Activated T-cell treated with anti-CD3 and anti-CD28 coated beads, Interleukin-2, amount 50 U/mL, for 72 hours (primary cell): Measurements from ENCODE around the gene ZNF605. TPM values are rescaled to one million over a fixed set of nuclear protein-coding genes. Genes with fewer than 3 reads are reported as not detected.
"Not testable (repeated sequence)": the region's sequence is repeated elsewhere in the genome, so short reads cannot be mapped to it uniquely, and the experiment has no call there.

ENCODE experiments used
- ATAC-seq, 2 donors: fragments of 150-1000 bp; cut with Tn5 transposase; replicated peaks in 1 of 2; 2 replicates each; pipeline ENCODE4 v1.10.0; 2021; ENCODE audit warnings: moderate library complexity in 2 of 2, mild to moderate bottlenecking in 1 of 2
- DNase-seq, 2 donors: peaks; one replicate each; pipeline ENCODE4 v3.0.0; 2021 to 2022; ENCODE audit warnings: mixed read lengths in 1 of 2
- H3K27ac Mint-ChIP-seq: one replicate; pipeline ENCODE4 v1.8.0; 2022; ENCODE audit warnings: mild to moderate bottlenecking, moderate library complexity, mixed read lengths
- H3K27me3 Mint-ChIP-seq: one replicate; pipeline ENCODE4 v1.8.0; 2022; ENCODE audit warnings: low read depth, mixed read lengths
- H3K36me3 Mint-ChIP-seq, 2 donors: one replicate each; pipeline ENCODE4 v1.8.0; 2022; ENCODE audit warnings: mixed read lengths in 2 of 2, mild to moderate bottlenecking in 1 of 2; ENCODE audit not compliant: insufficient read depth in 2 of 2
- H3K4me1 Mint-ChIP-seq: one replicate; pipeline ENCODE4 v1.8.0; 2022; ENCODE audit warnings: low read depth, mixed read lengths
- H3K4me3 Mint-ChIP-seq, 2 donors: one replicate each; pipeline ENCODE4 v1.8.0; 2022; ENCODE audit warnings: mild to moderate bottlenecking in 2 of 2, mixed read lengths in 2 of 2, moderate library complexity in 2 of 2
- H3K9me3 Mint-ChIP-seq, 2 donors: one replicate each; pipeline ENCODE4 v1.8.0; 2022; ENCODE audit warnings: mixed read lengths in 2 of 2
- total RNA-seq, 2 donors: library from RNA; stranded (reverse); gene quantifications; one replicate each; pipeline ENCODE4 v1.2.3, GENCODE V29; 2022

Gene ZNF605
- total RNA-seq, 2 donors from 2014 or later, result 6.8 to 8.7 TPM

- H3K4me1 Mint-ChIP-seq, result no peaks in the 10 kb centered on the region
- H3K36me3 Mint-ChIP-seq, result peaks cover 32 to 51% of the 10 kb centered on the region in 2 donors
- H3K4me3 Mint-ChIP-seq, result no peak overlapping the region
- no peak for ATAC-seq
- H3K27me3 Mint-ChIP-seq, result no peaks in the 10 kb centered on the region
- peaks cover 8 to 13% of the 10 kb centered on the region in 2 donors for H3K9me3 Mint-ChIP-seq
- DNase-seq, result no peak
- no peak overlapping the region for H3K27ac Mint-ChIP-seq
Observed at GRCh38 chr12:132942611-132943010, 13.5 kb downstream of the ZNF605 start.

DNA sequence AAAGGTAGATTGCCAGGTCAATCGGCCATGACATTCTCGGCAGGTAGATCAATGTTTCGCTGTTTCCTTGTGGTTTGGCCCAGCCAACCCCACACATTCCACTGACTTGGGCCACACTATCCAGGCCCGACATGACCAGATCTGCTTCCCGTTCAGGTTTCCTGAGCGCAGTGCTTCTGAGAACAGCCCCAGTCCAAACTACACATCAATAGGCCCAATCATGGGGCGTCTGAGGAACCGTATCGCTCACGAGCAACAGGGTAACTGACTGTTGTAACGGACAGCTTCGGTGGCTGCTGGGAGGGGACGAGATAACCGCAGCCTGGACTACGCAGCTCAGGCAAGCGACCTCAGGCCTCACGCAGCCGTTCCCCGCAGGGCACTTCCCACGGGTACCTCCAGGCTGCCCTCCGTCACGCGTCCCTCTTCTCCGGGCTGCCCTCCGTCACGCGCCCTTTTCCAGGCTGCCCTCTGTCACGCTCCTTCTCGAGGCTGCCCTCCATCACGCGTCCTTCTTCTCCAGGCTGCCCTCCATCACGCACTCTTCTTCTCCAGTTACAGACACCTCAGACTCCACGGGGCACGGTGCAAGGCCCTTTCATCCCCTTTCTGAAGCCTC is 14.7 kb downstream of the ZNF605 start:
- Mint-ChIP-seq H3K9me3 (peaks cover 8 to 13% of the 10 kb centered on the region in 2 donors), H3K4me3 (no peak overlapping the region), H3K4me1 (no peaks in the 10 kb centered on the region), H3K27me3 (no peaks in the 10 kb centered on the region), H3K27ac (no peak overlapping the region), H3K36me3 (peaks cover 35 to 59% of the 10 kb centered on the region in 2 donors)
- ATAC-seq (no peak), DNase-seq (no peak)

GRCh38 chr12:132940071-132940719 is 15.9 kb downstream of the ZNF605 start:
- H3K4me1 Mint-ChIP-seq, result no peaks in the 10 kb centered on the region
- H3K36me3 Mint-ChIP-seq, result peaks cover 29 to 58% of the 10 kb centered on the region in 2 donors
- DNase-seq (no peak), ATAC-seq (no peak)
- H3K9me3 Mint-ChIP-seq, result peaks cover 7 to 11% of the 10 kb centered on the region in 2 donors
- no peaks in the 10 kb centered on the region for H3K27me3 Mint-ChIP-seq
- H3K27ac Mint-ChIP-seq, result no peak overlapping the region
- no peak overlapping the region for H3K4me3 Mint-ChIP-seq

DNA sequence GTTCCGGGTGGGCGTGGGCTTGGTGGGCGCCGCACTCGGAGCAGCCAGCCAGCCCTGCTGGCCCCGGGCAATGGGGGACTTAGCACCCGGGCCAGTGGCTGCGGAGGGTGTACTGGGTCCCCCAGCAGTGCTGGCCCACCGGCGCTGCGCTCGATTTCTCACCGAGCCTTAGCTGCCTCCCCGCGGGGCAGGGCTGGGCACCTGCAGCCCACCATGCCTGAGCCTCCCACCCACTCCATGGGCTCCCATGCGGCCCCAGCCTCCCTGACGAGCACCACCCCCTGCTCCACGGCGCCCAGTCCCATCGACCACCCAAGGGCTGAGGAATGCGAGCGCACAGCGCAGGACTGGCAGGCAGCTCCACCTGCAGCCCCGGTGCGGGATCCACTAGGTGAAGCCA is 17.3 kb downstream of the ZNF605 start:
- DNase-seq, H3K4me3 Mint-ChIP-seq, H3K4me1 Mint-ChIP-seq, ATAC-seq, H3K27me3 Mint-ChIP-seq, H3K27ac Mint-ChIP-seq: not testable (repeated sequence)
- H3K36me3 Mint-ChIP-seq, result peaks cover 31 to 56% of the 10 kb centered on the region in 2 donors
- H3K9me3 Mint-ChIP-seq, result peaks cover 11 to 16% of the 10 kb centered on the region in 2 donors

DNA sequence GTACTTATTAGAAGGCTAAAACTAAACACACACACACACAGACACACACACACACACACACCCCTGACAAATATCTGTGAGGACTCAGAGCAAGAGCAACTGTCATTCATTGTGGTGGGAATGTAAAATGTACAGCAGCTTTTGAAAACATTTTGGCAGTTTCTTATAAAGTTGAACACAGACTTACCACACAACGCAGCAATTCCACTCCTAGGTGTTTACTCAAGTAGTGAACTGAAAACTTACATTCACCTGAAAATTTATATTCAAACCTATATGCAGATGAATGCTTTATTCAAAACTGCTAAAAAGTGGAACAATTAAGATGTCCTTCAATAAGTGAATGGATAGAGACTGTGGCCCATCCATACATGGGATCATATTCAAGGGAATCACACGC is 18.6 kb downstream of the ZNF605 start:
- H3K27me3 Mint-ChIP-seq, result no peaks in the 10 kb centered on the region
- no peaks in the 10 kb centered on the region for H3K4me1 Mint-ChIP-seq
- H3K27ac Mint-ChIP-seq, result no peak overlapping the region
- peaks cover 32 to 54% of the 10 kb centered on the region in 2 donors for H3K36me3 Mint-ChIP-seq
- ATAC-seq (no peak), DNase-seq (no peak)
- H3K4me3 Mint-ChIP-seq, result no peak overlapping the region
- peaks cover 11 to 20% of the 10 kb centered on the region in 2 donors for H3K9me3 Mint-ChIP-seq

GRCh38 chr12:132936921-132937320 is 19.2 kb downstream of the ZNF605 start:
- H3K27ac Mint-ChIP-seq, H3K4me3 Mint-ChIP-seq, ATAC-seq, H3K27me3 Mint-ChIP-seq, H3K4me1 Mint-ChIP-seq, DNase-seq: not testable (repeated sequence)
- H3K36me3 Mint-ChIP-seq, result peaks cover 29 to 54% of the 10 kb centered on the region in 2 donors
- peaks cover 11 to 22% of the 10 kb centered on the region in 2 donors for H3K9me3 Mint-ChIP-seq

GRCh38 chr12:132936163-132936562 is 19.9 kb downstream of the ZNF605 start:
- H3K36me3 Mint-ChIP-seq, result peaks cover 28 to 55% of the 10 kb centered on the region in 2 donors
- H3K4me1 Mint-ChIP-seq, result no peaks in the 10 kb centered on the region
- H3K27me3 Mint-ChIP-seq, result no peaks in the 10 kb centered on the region
- H3K9me3 Mint-ChIP-seq, result peaks cover 11 to 23% of the 10 kb centered on the region in 2 donors
- H3K4me3 Mint-ChIP-seq, result no peak overlapping the region
- no peak for DNase-seq
- no peak for ATAC-seq
- no peak overlapping the region for H3K27ac Mint-ChIP-seq

DNA sequence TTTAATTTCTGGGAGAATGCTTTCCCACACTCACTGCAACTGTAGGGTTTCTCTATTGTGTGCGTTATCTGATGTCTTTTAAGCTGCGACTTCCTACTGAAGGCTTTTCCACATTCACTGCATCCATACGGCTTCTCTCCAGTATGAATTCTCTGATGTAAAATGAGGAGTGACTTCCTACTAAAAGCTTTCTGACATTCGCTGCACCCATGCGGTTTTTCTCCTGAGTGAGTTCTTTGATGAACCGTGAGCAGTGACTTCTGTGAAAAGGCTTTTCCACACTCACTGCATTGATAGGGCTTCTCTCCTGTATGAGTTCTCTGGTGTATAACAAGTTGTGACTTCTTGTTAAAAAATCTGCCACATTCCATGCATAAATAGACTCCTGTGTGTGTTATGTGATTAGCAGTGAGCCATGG is 29.7 kb downstream of the ZNF605 start:
- H3K36me3 Mint-ChIP-seq, result peaks cover 53 to 70% of the 10 kb centered on the region in 2 donors
- H3K9me3 Mint-ChIP-seq, result peaks cover 44 to 49% of the 10 kb centered on the region in 2 donors
- no peak overlapping the region for H3K4me3 Mint-ChIP-seq
- H3K27ac Mint-ChIP-seq, result no peak overlapping the region
- H3K4me1 Mint-ChIP-seq, result no peaks in the 10 kb centered on the region
- no peaks in the 10 kb centered on the region for H3K27me3 Mint-ChIP-seq
- DNase-seq (no peak), ATAC-seq (no peak)

- peaks cover 45 to 46% of the 10 kb centered on the region in 2 donors for H3K9me3 Mint-ChIP-seq
- no peak overlapping the region for H3K27ac Mint-ChIP-seq
- H3K4me1 Mint-ChIP-seq, result no peaks in the 10 kb centered on the region
- no peaks in the 10 kb centered on the region for H3K27me3 Mint-ChIP-seq
- H3K4me3 Mint-ChIP-seq, result no peak overlapping the region
- DNase-seq, result no peak
- no peak for ATAC-seq
- peaks cover 52 to 70% of the 10 kb centered on the region in 2 donors for H3K36me3 Mint-ChIP-seq
Observed at GRCh38 chr12:132925597-132926414, 30.3 kb downstream of the ZNF605 start.

DNA sequence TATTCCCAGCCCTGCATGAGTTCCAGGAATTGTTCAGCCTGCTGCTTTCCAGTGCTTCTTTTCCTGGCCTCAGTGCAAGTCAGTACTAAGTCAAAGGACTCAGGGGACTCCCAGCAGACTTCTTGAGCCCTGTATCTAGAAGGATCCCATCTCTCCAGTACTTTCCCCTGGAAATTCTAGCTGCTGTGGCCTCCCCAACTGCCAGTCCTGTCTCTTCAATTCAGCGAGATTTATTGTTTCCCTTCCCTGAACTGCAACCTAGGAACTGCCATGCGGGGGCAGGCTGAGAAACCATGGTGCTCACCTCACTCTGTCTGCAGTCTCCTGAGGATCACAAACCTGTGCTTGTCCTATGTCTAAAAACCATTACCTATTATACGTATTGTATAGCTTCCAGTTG is 31.8 kb downstream of the ZNF605 start:
- Mint-ChIP-seq H3K9me3 (peaks cover 40 to 43% of the 10 kb centered on the region in 2 donors), H3K4me3 (no peak overlapping the region), H3K27ac (no peak overlapping the region), H3K27me3 (no peaks in the 10 kb centered on the region), H3K36me3 (peaks cover 44 to 67% of the 10 kb centered on the region in 2 donors), H3K4me1 (no peaks in the 10 kb centered on the region)
- ATAC-seq (no peak), DNase-seq (no peak)

DNA sequence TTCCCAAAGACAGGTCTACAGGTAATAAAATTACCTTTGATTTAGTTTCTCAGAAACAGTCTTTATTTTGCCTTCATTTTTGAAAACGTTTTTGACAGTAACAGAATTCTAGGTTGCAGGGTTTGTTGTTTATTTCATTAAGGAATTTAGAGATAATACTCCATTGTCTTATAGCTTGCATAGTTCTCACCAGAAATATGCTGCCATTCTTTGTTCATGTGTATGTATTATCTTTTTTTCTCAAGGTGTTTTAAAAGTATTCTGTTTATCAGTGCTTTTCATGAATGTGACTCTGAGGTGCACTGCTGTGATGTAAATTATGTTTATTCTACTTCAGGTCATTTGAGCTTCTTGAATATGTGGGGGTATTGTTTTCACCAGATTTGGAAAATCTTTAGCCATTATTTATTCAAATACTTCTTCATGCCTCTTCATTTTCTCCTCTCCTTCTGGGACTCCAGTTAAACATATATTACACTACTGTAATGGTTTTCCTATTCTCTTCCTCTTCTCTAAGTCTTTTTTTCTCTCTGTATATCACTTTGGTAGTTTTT is 32.7 kb downstream of the ZNF605 start:
- no peaks in the 10 kb centered on the region for H3K4me1 Mint-ChIP-seq
- peaks cover 36 to 41% of the 10 kb centered on the region in 2 donors for H3K9me3 Mint-ChIP-seq
- peak overlapping the region; percentile 83 for H3K27ac Mint-ChIP-seq
- peaks cover 38 to 61% of the 10 kb centered on the region in 2 donors for H3K36me3 Mint-ChIP-seq
- ATAC-seq, result no peak
- H3K27me3 Mint-ChIP-seq, result no peaks in the 10 kb centered on the region
- no peak for DNase-seq
- H3K4me3 Mint-ChIP-seq, result no peak overlapping the region

DNA sequence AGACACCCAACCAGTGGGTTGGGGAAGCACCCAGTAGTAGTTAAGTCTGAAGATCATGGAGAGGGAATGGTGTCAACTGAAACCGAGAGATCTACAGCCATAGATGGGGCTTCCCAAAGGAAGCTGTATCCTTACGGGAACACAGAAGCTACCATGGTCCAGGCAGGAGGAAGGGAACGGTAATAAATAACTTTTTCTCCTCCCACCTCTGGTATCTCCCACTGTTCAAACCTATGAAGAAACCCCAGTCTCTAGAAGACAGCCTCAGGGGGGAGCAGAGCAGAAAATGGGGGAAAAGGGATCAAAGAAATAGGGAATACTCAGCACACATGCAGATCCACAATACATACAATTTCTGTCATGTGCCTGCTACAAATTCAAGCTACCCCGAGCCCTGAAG is 33.4 kb downstream of the ZNF605 start:
- no peak overlapping the region for H3K4me3 Mint-ChIP-seq
- ATAC-seq (no peak), DNase-seq (no peak)
- H3K27me3 Mint-ChIP-seq, result no peaks in the 10 kb centered on the region
- H3K27ac Mint-ChIP-seq, result no peak overlapping the region
- H3K9me3 Mint-ChIP-seq, result peaks cover 39 to 41% of the 10 kb centered on the region in 2 donors
- peaks cover 42 to 64% of the 10 kb centered on the region in 2 donors for H3K36me3 Mint-ChIP-seq
- no peaks in the 10 kb centered on the region for H3K4me1 Mint-ChIP-seq

GRCh38 chr12:132921685-132922084 is 34.4 kb downstream of the ZNF605 start:
- Mint-ChIP-seq H3K27me3 (no peaks in the 10 kb centered on the region), H3K4me3 (no peak overlapping the region), H3K9me3 (peaks cover 37 to 38% of the 10 kb centered on the region in 2 donors), H3K27ac (no peak overlapping the region), H3K36me3 (peaks cover 41 to 64% of the 10 kb centered on the region in 2 donors), H3K4me1 (no peaks in the 10 kb centered on the region)
- no peak for ATAC-seq
- no peak for DNase-seq
